DOHH2 (cell line): Measurements from ENCODE around the gene FERD3L.

Source experiments
- H3F3A ChIP-seq: fragments of 200-600 bp; sonication (generic), shearing (Covaris generic); 2 replicates; pipeline ENCODE4 v1.6.0; 2016; ENCODE audit warnings: antibody characterized with exemption, mild to moderate bottlenecking; ENCODE audit not compliant: control insufficient read depth, insufficient read depth
- H3K27ac ChIP-seq: fragments of 200-600 bp; sonication (generic); 2 replicates; pipeline ENCODE4 v1.5.1; 2014; ENCODE audit warnings: low read depth, mild to moderate bottlenecking, low read length, moderate library complexity
- H3K27me3 ChIP-seq: fragments of 200-600 bp; sonication (generic); 2 replicates; pipeline ENCODE4 v1.6.1; 2014; ENCODE audit warnings: mild to moderate bottlenecking, low read length, mixed read lengths; ENCODE audit not compliant: control insufficient read depth
- H3K36me3 ChIP-seq: fragments of 200-600 bp; sonication (generic); 2 replicates; pipeline ENCODE4 v1.6.1; 2014; ENCODE audit warnings: mild to moderate bottlenecking, low read length, moderate library complexity, mixed read lengths; ENCODE audit not compliant: control insufficient read depth
- H3K4me1 ChIP-seq: fragments of 200-600 bp; sonication (generic); 2 replicates; pipeline ENCODE4 v1.6.1; 2014; ENCODE audit warnings: mild to moderate bottlenecking, low read length, mixed read lengths; ENCODE audit not compliant: control insufficient read depth
- H3K4me2 ChIP-seq: fragments of 200-600 bp; sonication (generic); 2 replicates; pipeline ENCODE4 v1.6.0; 2014; ENCODE audit warnings: mild to moderate bottlenecking, low read length, moderate library complexity
- H3K4me3 ChIP-seq: fragments of 200-600 bp; sonication (generic); 2 replicates; pipeline ENCODE4 v1.5.1; 2014; ENCODE audit warnings: mild to moderate bottlenecking, low read length, mixed read lengths
- H3K79me2 ChIP-seq: fragments of 200-600 bp; sonication (generic); 2 replicates; pipeline ENCODE4 v1.6.1; 2014; ENCODE audit warnings: mild to moderate bottlenecking, low read length, mixed read lengths; ENCODE audit not compliant: control insufficient read depth
- H3K9me2 ChIP-seq: fragments of 200-600 bp; sonication (generic); replicated peaks from 2 replicates; pipeline ENCODE4 v1.6.1; 2014; ENCODE audit warnings: mild to moderate bottlenecking, low read length, mixed read lengths; ENCODE audit not compliant: control insufficient read depth
- H3K9me3 ChIP-seq: fragments of 200-600 bp; sonication (generic); 2 replicates; pipeline ENCODE4 v1.6.1; 2014; ENCODE audit warnings: antibody characterized with exemption, low read length, mixed read lengths; ENCODE audit not compliant: control insufficient read depth, insufficient read depth
- H4K20me1 ChIP-seq: fragments of 200-600 bp; sonication (generic); 2 replicates; pipeline ENCODE4 v1.6.0; 2014; ENCODE audit warnings: low read depth, mild to moderate bottlenecking, antibody characterized with exemption, low read length, moderate library complexity; ENCODE audit not compliant: control insufficient read depth, insufficient read depth
- EZH2phosphoT487 ChIP-seq: fragments of 200-600 bp; sonication (generic); IDR thresholded peaks from 2 replicates; pipeline ENCODE4 v1.6.1; 2017; ENCODE audit warnings: borderline replicate concordance, mild to moderate bottlenecking, antibody characterized with exemption, low read length, moderate library complexity, mixed read lengths
- TF ChIP-seq, protein P1 (sequence below): fragments of 200-600 bp; sonication (generic); IDR thresholded peaks from one replicate; pipeline ENCODE4 v1.5.1; 2014; ENCODE audit warnings: antibody characterized with exemption, mild to moderate bottlenecking, low read depth, low read length; ENCODE audit not compliant: poor library complexity, severe bottlenecking

The FERD3L gene

DNA sequence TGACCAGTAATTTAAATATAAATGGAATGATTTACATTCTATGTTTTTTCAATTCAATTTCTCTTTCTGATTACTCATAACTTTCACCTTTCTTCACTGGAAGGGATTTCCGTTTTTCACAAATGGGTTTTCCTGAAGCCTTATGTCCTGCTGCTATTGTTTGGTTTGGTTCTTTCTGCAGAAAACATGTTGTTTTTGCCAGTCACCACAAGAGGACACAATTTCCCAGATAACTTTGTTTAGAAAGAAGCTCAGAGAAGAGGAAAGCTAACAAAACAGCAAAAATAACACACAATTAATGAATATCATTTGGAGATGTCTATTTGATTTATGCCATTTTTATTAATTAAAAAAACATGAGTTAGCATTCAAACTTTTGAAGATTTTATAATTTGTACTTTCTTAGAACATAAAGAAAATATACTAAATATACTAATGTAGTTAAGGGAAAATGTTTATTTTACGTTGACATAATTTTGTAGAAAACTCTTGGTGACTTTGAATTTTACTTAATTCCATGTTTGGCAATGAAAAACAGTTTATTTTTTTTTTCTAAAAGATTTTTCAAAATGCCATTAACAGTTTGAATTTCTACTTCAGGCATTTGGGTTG lies 23.1 kb downstream of the FERD3L start:
- Histone ChIP-seq H3F3A (no peaks in the 10 kb centered on the region), H3K4me3 (no peak overlapping the region), H3K27me3 (peaks cover 33% of the 10 kb centered on the region), H3K27ac (no peak overlapping the region), H3K4me1 (no peaks in the 10 kb centered on the region), H3K79me2 (no peaks in the 10 kb centered on the region), H4K20me1 (0 out of 2 replicates have a peak, but pooled peaks cover 2% of the 10 kb centered on the region), H3K36me3 (no peaks in the 10 kb centered on the region), H3K4me2 (no peak overlapping the region), H3K9me3 (no peaks in the 10 kb centered on the region), H3K9me2 (no peaks in the 10 kb centered on the region)
- TF ChIP-seq, protein P1, sequence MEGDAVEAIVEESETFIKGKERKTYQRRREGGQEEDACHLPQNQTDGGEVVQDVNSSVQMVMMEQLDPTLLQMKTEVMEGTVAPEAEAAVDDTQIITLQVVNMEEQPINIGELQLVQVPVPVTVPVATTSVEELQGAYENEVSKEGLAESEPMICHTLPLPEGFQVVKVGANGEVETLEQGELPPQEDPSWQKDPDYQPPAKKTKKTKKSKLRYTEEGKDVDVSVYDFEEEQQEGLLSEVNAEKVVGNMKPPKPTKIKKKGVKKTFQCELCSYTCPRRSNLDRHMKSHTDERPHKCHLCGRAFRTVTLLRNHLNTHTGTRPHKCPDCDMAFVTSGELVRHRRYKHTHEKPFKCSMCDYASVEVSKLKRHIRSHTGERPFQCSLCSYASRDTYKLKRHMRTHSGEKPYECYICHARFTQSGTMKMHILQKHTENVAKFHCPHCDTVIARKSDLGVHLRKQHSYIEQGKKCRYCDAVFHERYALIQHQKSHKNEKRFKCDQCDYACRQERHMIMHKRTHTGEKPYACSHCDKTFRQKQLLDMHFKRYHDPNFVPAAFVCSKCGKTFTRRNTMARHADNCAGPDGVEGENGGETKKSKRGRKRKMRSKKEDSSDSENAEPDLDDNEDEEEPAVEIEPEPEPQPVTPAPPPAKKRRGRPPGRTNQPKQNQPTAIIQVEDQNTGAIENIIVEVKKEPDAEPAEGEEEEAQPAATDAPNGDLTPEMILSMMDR: peak; percentile 70
- no peak for TF ChIP-seq EZH2phosphoT487

DNA sequence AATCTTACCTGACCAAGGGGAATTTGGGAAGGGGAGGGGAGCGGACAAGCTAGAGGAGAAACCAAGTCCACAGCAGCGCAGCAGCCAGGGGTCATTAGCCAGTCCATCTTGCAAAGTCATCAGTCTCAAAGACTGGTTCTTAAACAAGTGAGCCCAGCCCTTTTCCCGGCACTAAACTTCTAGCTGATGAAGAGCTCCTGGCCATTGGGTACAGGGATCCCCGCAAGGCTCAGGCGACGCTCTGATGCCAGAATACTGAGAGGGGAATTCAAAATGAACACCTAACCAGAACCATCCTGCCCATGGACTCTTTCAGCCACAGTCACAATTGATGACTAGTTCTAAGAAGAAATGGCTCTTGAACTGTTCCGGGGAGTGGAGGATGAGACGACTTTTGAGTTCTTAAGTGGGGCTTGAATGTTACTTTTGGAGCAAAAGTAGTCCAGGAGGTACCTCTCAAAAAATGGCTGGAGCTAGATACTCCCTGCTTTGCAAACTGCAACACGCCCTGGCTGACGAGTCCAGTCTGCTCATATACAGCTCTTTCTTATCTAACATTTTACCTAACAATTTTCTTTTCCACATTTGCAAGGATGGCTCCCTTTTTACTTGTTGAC lies 25.2 kb downstream of the FERD3L start:
- H3K9me2 ChIP-seq: no peaks in the 10 kb centered on the region
- no peaks in the 10 kb centered on the region for H3K4me1 ChIP-seq
- TF ChIP-seq, protein P1: no peak
- TF ChIP-seq EZH2phosphoT487: no peak
- H3K36me3 ChIP-seq: no peaks in the 10 kb centered on the region
- peaks cover 5% of the 10 kb centered on the region; the same call in 1 of the 2 replicates for H3K9me3 ChIP-seq
- no peak overlapping the region for H3K4me3 ChIP-seq
- no peaks in the 10 kb centered on the region for H3K79me2 ChIP-seq
- no peak overlapping the region for H3K27ac ChIP-seq
- H3K27me3 ChIP-seq: peaks cover 35% of the 10 kb centered on the region
- H4K20me1 ChIP-seq: 0 out of 2 replicates have a peak, but pooled peaks cover 2% of the 10 kb centered on the region
- H3F3A ChIP-seq: no peaks in the 10 kb centered on the region
- no peak overlapping the region for H3K4me2 ChIP-seq

DNA sequence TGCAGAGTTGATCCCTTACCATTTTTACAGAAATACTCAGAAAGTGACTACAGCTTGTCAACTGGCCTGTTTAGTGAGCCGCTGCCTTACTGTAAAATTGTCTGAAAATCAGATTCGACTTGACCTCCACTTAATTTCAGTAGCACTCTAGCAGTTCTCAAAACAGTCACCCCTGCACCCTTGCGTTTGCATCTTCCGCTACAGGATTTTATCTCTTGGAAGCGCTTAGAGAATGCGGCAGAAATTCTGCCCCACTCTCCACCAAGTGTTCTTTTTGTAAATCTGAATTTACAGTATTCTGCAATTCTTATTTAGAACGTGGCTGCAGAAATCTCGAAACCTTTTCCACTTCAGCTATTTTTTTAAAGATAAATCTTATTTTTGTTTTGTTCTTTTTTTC lies 25.8 kb downstream of the FERD3L start:
- H3K4me2 ChIP-seq: no peak overlapping the region
- H3K9me2 ChIP-seq: no peaks in the 10 kb centered on the region
- H3K27me3 ChIP-seq: peaks cover 41% of the 10 kb centered on the region
- no peaks in the 10 kb centered on the region for H3F3A ChIP-seq
- no peak overlapping the region for H3K27ac ChIP-seq
- H3K4me1 ChIP-seq: no peaks in the 10 kb centered on the region
- no peak for TF ChIP-seq EZH2phosphoT487
- TF ChIP-seq, protein P1: no peak
- 0 out of 2 replicates have a peak, but pooled peaks cover 2% of the 10 kb centered on the region for H4K20me1 ChIP-seq
- H3K4me3 ChIP-seq: no peak overlapping the region
- no peaks in the 10 kb centered on the region for H3K36me3 ChIP-seq
- no peaks in the 10 kb centered on the region for H3K79me2 ChIP-seq
- peaks cover 5% of the 10 kb centered on the region; the same call in 1 of the 2 replicates for H3K9me3 ChIP-seq
